GM21447 (cell line): ENCODE data around the gene MAGT1.
"Not testable (repeated sequence)": the region's sequence is repeated elsewhere in the genome, so short reads cannot be mapped to it uniquely, and the experiment has no call there.

Experiments used
- ATAC-seq: cut with Tn5 transposase; IDR thresholded peaks from one replicate; pipeline ENCODE4 v1.9.1; 2021; ENCODE audit not compliant: unreplicated experiment

Gene MAGT1

DNA sequence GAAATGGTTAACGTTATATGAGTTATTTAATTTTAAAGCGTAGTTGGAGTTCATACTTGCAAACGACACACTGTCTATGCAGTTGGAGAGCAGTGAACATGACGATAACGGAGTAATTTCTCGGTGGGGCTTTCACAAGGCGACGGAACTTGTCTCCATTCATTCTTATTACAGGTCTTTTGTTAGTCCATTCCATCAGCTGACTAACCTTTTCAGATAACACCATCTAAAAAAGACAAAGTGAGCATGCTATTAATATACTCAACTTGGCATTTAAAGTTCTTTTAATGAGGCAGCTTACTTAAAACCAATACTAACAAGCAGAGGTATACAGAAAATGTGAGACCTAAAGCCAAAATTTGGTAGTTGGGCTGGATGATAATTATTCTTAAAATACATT, 19.9 kb downstream of the MAGT1 start:
- ATAC-seq, result no peak

- ATAC-seq, result not testable (repeated sequence)
Measured at GRCh38 chrX:77831544-77831943, 63.7 kb downstream of the MAGT1 start.

DNA sequence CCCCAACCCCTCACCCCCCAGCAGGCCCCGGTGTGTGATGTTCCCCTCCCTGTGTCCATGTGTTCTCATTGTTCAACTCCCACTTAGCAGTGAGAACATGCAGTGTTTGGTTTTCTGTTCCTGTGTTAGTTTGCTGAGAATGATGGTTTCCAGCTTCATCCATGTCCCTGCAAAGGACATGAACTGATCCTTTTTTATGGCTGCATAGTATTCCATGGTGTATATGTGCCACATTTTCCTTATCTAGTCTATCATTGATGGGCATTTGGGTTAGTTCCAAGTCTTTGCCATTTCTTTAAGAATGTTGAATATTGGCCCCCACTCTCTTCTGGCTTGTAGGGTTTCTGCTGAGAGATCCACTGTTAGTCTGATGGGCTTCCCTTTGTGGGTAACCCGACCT, 73.2 kb downstream of the MAGT1 start:
- ATAC-seq, result not testable (repeated sequence)

- no peak for ATAC-seq
Measured at GRCh38 chrX:77820091-77820727, 75.0 kb downstream of the MAGT1 start.

DNA sequence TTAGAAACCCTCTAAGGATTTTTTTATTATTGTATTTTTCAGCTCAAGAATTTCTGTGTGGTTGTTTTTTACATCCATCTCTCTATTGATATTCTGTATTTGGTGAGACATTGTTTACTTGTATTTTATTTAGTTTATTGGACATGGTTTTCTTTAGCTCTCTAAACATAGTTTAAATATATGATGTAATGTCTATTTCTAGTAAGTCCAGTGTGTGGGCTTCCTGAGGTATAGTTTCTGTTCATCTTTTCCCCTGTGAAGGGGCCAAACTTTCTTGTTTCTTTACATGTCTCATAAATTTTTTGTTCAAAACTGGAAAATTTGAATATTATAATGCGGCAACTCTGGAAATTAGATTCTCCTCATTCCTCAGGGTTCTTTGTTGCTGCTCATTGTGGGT, 81.0 kb downstream of the MAGT1 start:
- no peak for ATAC-seq

DNA sequence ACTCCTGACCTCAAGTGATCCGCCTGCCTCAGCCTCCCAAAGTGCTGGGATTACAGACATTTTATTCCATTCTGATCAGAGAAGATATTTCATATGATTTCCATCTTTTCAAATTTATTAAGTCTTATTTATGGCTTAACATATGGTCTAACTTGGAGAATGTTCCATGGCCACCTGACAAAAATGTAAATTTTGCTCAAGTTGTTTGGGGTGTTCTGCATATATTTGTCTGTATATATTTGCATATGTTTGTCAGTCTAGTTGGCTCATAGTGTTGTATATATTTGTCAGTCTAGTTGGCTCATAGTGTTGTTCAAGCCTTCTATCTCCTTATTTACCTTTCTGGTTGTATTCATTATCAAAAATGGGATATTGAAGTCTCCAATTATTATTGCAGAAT, 93.0 kb downstream of the MAGT1 start:
- no peak for ATAC-seq

GRCh38 chrX:77795124-77795523, 100.1 kb downstream of the MAGT1 start:
- no peak for ATAC-seq

- no peak for ATAC-seq
Measured at GRCh38 chrX:77793946-77794345, 101.3 kb downstream of the MAGT1 start.

DNA sequence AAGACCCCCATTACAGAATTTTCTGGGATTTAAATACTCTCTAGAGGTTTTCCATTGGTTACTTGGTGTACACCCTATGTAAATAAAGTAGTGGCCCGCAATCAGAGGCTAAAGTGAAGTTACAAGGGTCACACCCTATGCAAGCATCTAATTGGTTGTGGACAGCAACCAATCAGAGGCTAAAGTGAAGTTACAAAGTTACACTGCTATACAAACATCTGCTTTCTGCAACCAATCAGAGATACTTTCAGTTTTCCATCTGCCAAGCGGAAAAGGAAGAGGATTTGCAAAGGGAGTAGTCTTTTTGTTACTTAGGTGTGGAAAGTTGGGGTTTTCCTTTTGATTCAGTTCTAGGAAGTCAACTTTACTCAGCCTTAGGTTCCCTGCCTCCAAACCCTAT, 107.2 kb downstream of the MAGT1 start:
- ATAC-seq, result no peak

DNA sequence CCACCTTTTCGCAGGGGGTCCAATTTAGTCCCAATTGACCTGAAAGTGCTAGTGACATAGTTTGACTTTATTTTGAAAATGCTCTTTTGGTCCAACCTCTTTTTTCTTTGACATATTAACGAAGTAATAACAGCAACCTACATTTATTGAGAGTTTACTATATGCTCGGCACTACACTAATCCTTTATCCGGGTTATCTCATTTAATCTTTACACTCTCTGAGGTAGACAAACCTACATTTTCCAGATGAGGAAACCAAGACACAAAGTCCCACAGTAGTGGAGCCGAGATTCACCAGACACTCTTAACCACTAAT, 108.9 kb downstream of the MAGT1 start:
- ATAC-seq, result no peak

DNA sequence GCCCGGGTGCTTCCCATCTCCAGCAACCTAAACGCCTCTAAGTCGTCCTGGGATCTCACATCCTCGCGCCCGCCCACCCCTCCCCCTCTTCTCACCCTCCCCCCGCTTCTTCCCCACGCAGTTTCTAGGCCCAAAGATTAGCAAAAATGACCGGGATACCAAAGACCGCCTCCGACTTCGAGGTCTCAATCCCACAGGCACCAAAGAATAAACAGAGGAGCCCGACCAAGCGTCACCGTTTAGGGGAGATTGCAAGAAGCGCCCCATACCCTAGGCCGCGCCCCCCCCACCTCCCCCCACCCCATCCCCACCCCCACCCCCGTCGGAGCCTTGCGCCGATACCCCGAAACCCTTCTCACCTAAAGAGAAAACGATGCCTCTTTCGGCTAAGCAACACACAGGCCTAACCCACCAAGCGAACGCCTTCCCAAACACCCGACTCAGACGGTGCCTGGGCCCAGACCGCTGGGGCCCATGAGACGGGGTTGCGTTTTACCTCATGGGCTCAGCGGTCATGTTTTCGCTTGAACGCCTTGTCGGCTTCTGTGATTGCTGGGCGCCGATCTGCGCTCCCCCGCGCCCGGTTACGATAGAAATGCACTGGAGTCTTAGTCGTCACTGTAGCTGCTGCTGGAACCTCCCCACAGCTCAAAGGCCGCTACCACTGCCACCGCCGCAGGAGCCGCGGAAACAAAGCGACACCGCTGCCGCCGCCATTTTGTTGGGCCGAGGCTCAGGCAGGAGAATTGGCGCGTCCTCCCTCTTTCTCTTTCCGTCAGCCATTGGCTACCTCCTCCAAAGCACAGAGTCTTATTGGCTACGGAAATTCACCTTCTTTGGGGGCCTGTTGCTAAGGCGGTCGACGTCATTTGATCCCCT, 109.5 kb downstream of the MAGT1 start, which contains the start of gene ATRX:
Gene ATRX (minus strand): TSS at position 731 of the 879 bp plus-strand sequence. CDS start 215 bp downstream, at position 516.
- peak; percentile 95 for ATAC-seq

- ATAC-seq, result no peak
Measured at GRCh38 chrX:77779695-77780094, 115.5 kb downstream of the MAGT1 start.

DNA sequence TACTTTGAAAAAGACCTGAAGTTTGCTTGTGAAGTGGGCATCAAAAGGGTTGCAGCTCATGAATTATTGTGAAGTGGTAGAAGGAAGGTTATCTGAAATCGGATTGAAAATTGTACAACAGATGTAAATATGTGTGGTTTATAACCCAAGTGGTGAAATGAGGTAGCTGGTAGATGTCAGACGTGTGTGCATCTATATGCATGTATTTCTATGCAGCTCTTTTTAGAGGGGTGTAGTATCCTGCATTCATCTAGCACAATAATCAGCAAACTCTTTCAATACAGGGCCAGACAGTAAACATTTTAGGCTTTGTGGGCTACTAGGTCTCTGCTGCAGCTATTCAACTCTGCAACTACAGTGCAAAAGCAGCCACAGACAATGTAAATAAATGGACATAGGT, 118.6 kb downstream of the MAGT1 start:
- ATAC-seq, result no peak
